Trophoblast cell (in vitro differentiated cells and primary cell): ENCODE data around the gene SCMH1.

Experiments used
- DNase-seq, 2 donors: peaks; one replicate each; pipeline ENCODE4 v3.0.0-alpha.2; 2016
- H2AFZ ChIP-seq: 2 replicates; pipeline ENCODE4 v1.6.1; 2013; ENCODE audit warnings: low read length, moderate library complexity, mild to moderate bottlenecking; ENCODE audit not compliant: insufficient read depth, poor library complexity
- H2AK5ac ChIP-seq: 2 replicates; pipeline ENCODE4 v1.6.1; 2013; ENCODE audit warnings: mild to moderate bottlenecking, low read length
- H2BK120ac ChIP-seq: 2 replicates; pipeline ENCODE4 v1.6.1; 2013; ENCODE audit warnings: low read length, mild to moderate bottlenecking, moderate library complexity; ENCODE audit not compliant: insufficient read depth, poor library complexity
- H2BK12ac ChIP-seq: 2 replicates; pipeline ENCODE4 v1.6.1; 2013; ENCODE audit warnings: mild to moderate bottlenecking, low read length, moderate library complexity
- H2BK5ac ChIP-seq: 2 replicates; pipeline ENCODE4 v1.6.1; 2013; ENCODE audit warnings: low read length, low read depth, moderate library complexity, mild to moderate bottlenecking; ENCODE audit not compliant: poor library complexity
- H3K14ac ChIP-seq: 2 replicates; pipeline ENCODE4 v1.6.1; 2013; ENCODE audit warnings: mild to moderate bottlenecking, low read length
- H3K18ac ChIP-seq: 2 replicates; pipeline ENCODE4 v1.6.1; 2013; ENCODE audit warnings: mild to moderate bottlenecking, low read length
- H3K23ac ChIP-seq: 2 replicates; pipeline ENCODE4 v1.6.1; 2013; ENCODE audit warnings: low read length
- H3K27ac ChIP-seq: 2 replicates; pipeline ENCODE4 v1.5.1; 2013; ENCODE audit warnings: low read depth, mild to moderate bottlenecking, inconsistent platforms, low read length, moderate library complexity
- H3K27me3 ChIP-seq: 2 replicates; pipeline ENCODE4 v1.6.1; 2013; ENCODE audit warnings: inconsistent platforms, mild to moderate bottlenecking, low read length, moderate library complexity; ENCODE audit not compliant: insufficient read depth
- H3K36me3 ChIP-seq, 2 experiments: 1 replicate in 1 of 2; 2 replicates in 1 of 2; pipeline ENCODE4 v1.6.1; 2013; ENCODE audit warnings: low read length in 2 of 2, mild to moderate bottlenecking in 2 of 2, moderate library complexity in 1 of 2; ENCODE audit not compliant: insufficient read depth in 2 of 2, control insufficient read depth in 1 of 2
- H3K4ac ChIP-seq: 2 replicates; pipeline ENCODE4 v1.6.1; 2013; ENCODE audit warnings: low read depth, mild to moderate bottlenecking, low read length, moderate library complexity
- H3K4me1 ChIP-seq, 2 experiments: 1 replicate in 1 of 2; 2 replicates in 1 of 2; pipeline ENCODE4 v1.6.1; 2013; ENCODE audit warnings: low read length in 2 of 2, mild to moderate bottlenecking in 2 of 2, moderate library complexity in 1 of 2; ENCODE audit not compliant: insufficient read depth in 2 of 2, control insufficient read depth in 1 of 2
- H3K4me2 ChIP-seq: 2 replicates; pipeline ENCODE4 v1.6.1; 2013; ENCODE audit warnings: inconsistent platforms, mild to moderate bottlenecking, low read length, moderate library complexity
- H3K4me3 ChIP-seq: 2 replicates; pipeline ENCODE4 v1.5.1; 2013; ENCODE audit warnings: mild to moderate bottlenecking, low read depth, low read length, inconsistent platforms
- H3K79me1 ChIP-seq: one replicate; pipeline ENCODE4 v1.6.1; 2013; ENCODE audit warnings: low read length
- H3K79me2 ChIP-seq: 2 replicates; pipeline ENCODE4 v1.6.1; 2013; ENCODE audit warnings: low read length, mild to moderate bottlenecking; ENCODE audit not compliant: control insufficient read depth, insufficient read depth, poor library complexity
- H3K9ac ChIP-seq: 2 replicates; pipeline ENCODE4 v1.6.1; 2013; ENCODE audit warnings: mild to moderate bottlenecking, low read length
- H3K9me3 ChIP-seq: 2 replicates; pipeline ENCODE4 v1.6.1; 2013; ENCODE audit warnings: low read depth, mild to moderate bottlenecking, control low read depth, inconsistent platforms, low read length; ENCODE audit not compliant: insufficient read depth
- H4K12ac ChIP-seq: 2 replicates; pipeline ENCODE4 v1.6.1; 2013; ENCODE audit warnings: low read depth, mild to moderate bottlenecking, low read length, moderate library complexity
- H4K8ac ChIP-seq: 2 replicates; pipeline ENCODE4 v1.6.1; 2013; ENCODE audit warnings: low read depth, mild to moderate bottlenecking, low read length, moderate library complexity
- H4K91ac ChIP-seq: one replicate; pipeline ENCODE4 v1.6.1; 2013; ENCODE audit warnings: low read depth, mild to moderate bottlenecking, low read length, moderate library complexity
- WGBS: extraction: QIAGEN DNeasy Blood & Tissue Kit; methylation state at CpG from one replicate; pipeline ENCODE4 v1.1.7; 2013; ENCODE audit warnings: missing lambda C conversion rate; ENCODE audit not compliant: insufficient read length, insufficient coverage; ENCODE audit errors: extremely low coverage; 5-methylcytosine and 5-hydroxymethylcytosine counted together

SCMH1 gene

GRCh38 chr1:41025979-41026819 is 215.9 kb downstream of the SCMH1 start:
- Histone ChIP-seq H3K79me2 (no peaks in the 10 kb centered on the region), H3K4me2 (no peak overlapping the region), H2BK5ac (no peak overlapping the region), H3K23ac (no peak overlapping the region), H4K91ac (no peak overlapping the region), H3K18ac (no peak overlapping the region), H4K8ac (no peak overlapping the region), H3K4me1 (peaks cover 6 to 7% of the 10 kb centered on the region in 2 experiments), H4K12ac (no peak overlapping the region), H3K4me3 (no peak overlapping the region), H2AK5ac (no peak overlapping the region), H3K36me3 (peaks cover 19 to 28% of the 10 kb centered on the region in 2 experiments), H3K79me1 (no peaks in the 10 kb centered on the region), H2BK120ac (no peak overlapping the region), H3K4ac (no peak overlapping the region), H3K27me3 (no peaks in the 10 kb centered on the region), H3K9me3 (peaks cover 5% of the 10 kb centered on the region), H3K27ac (no peak overlapping the region), H3K9ac (no peak overlapping the region), H2BK12ac (no peak overlapping the region), H2AFZ (no peak overlapping the region), H3K14ac (no peak overlapping the region)
- WGBS: no CpG with 5 or more reads among the region's 4 CpGs
- DNase-seq: no peak

- Histone ChIP-seq H3K4me2 (no peak overlapping the region), H3K27me3 (no peaks in the 10 kb centered on the region), H3K36me3 (peaks cover 20 to 26% of the 10 kb centered on the region in 2 experiments), H4K8ac (no peak overlapping the region), H3K79me2 (no peaks in the 10 kb centered on the region), H4K12ac (no peak overlapping the region), H3K9me3 (peaks cover 5% of the 10 kb centered on the region), H2BK5ac (no peak overlapping the region), H2BK12ac (no peak overlapping the region), H3K9ac (no peak overlapping the region), H3K4ac (no peak overlapping the region), H3K79me1 (no peaks in the 10 kb centered on the region), H3K4me3 (no peak overlapping the region), H3K4me1 (peaks cover 9 to 12% of the 10 kb centered on the region in 2 experiments), H3K18ac (no peak overlapping the region), H2AK5ac (no peak overlapping the region), H3K27ac (no peak overlapping the region), H2AFZ (no peak overlapping the region), H3K14ac (no peak overlapping the region), H4K91ac (no peak overlapping the region), H3K23ac (no peak overlapping the region), H2BK120ac (no peak overlapping the region)
- WGBS: no CpG with 5 or more reads among the region's 2 CpGs
- no peak for DNase-seq
Observed at GRCh38 chr1:41024953-41025352, 217.2 kb downstream of the SCMH1 start.

GRCh38 chr1:41023279-41023990 is 218.7 kb downstream of the SCMH1 start:
- Histone ChIP-seq H3K4me2 (no peak overlapping the region), H2BK12ac (no peak overlapping the region), H3K4me3 (peak overlapping the region; percentile 13), H3K23ac (no peak overlapping the region), H4K91ac (no peak overlapping the region), H3K9ac (no peak overlapping the region), H3K79me2 (no peaks in the 10 kb centered on the region), H2BK120ac (no peak overlapping the region), H3K36me3 (peaks cover 28 to 32% of the 10 kb centered on the region in 2 experiments), H4K12ac (no peak overlapping the region), H3K14ac (no peak overlapping the region), H2AFZ (no peak overlapping the region), H3K27me3 (no peaks in the 10 kb centered on the region), H2BK5ac (no peak overlapping the region), H3K9me3 (peaks cover 5% of the 10 kb centered on the region), H3K4me1 (peaks cover 9 to 12% of the 10 kb centered on the region in 2 experiments), H3K79me1 (no peaks in the 10 kb centered on the region), H4K8ac (no peak overlapping the region), H2AK5ac (no peak overlapping the region), H3K18ac (no peak overlapping the region), H3K27ac (no peak overlapping the region), H3K4ac (no peak overlapping the region)
- DNase-seq: no peak
- no CpG with 5 or more reads among the region's 5 CpGs for WGBS

DNA sequence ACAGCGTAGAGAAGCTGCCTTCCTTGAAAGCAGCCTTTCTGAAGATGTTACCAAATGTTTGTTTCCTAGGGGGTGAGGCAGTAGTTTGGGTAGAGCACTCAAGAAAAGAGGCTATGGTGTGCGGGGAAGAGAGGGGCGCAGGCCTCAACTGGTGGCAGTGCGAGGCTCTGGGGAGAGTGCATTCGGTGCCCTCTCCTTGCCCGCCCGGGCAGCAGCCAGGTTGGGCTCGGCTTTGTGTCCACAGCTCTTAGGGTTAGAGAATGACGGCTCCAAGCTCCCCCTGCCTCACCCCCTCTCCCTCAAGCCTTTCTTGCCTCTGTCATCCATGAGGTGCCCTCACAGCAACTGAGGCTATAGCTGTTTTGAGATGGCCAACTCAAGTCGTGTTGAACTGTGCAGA is 219.7 kb downstream of the SCMH1 start:
- Histone ChIP-seq H3K9me3 (peaks cover 3% of the 10 kb centered on the region), H3K27me3 (no peaks in the 10 kb centered on the region), H2BK120ac (no peak overlapping the region), H2BK12ac (no peak overlapping the region), H3K9ac (no peak overlapping the region), H2AFZ (no peak overlapping the region), H3K4me2 (no peak overlapping the region), H3K36me3 (peaks cover 28 to 32% of the 10 kb centered on the region in 2 experiments), H3K23ac (no peak overlapping the region), H3K18ac (no peak overlapping the region), H3K4ac (no peak overlapping the region), H3K27ac (no peak overlapping the region), H3K79me1 (no peaks in the 10 kb centered on the region), H2BK5ac (no peak overlapping the region), H4K91ac (no peak overlapping the region), H4K8ac (no peak overlapping the region), H3K14ac (no peak overlapping the region), H4K12ac (no peak overlapping the region), H2AK5ac (no peak overlapping the region), H3K4me3 (no peak overlapping the region), H3K4me1 (peaks cover 9 to 12% of the 10 kb centered on the region in 2 experiments), H3K79me2 (no peaks in the 10 kb centered on the region)
- DNase-seq: no peak
- no CpG with 5 or more reads among the region's 10 CpGs for WGBS
